ENCODE measurements around the gene RNF13. TPM values are rescaled to one million over a fixed set of nuclear protein-coding genes. Genes with fewer than 3 reads are reported as not detected.
"Not testable (repeated sequence)": the region's sequence is repeated elsewhere in the genome, so short reads cannot be mapped to it uniquely, and the experiment has no call there.

The RNF13 gene
- total RNA-seq, 1 experiment from 2014 or later: 108 TPM

GRCh38 chr3:149970716-149971402, 157.8 kb downstream of the RNF13 start, which contains the start of gene PFN2:
Gene PFN2 (minus strand): TSS chr3:149970895. CDS start chr3:149970856, 39 bp downstream.
- H3K4me3 Mint-ChIP-seq (ENCODE audit: low read depth, unreplicated experiment): peak within 1 kb of the TSS; percentile 80
- DNase-seq: peak; percentile 89
- no TSS peak for BruUV-seq (replicated peaks)
- TF ChIP-seq, protein P1, sequence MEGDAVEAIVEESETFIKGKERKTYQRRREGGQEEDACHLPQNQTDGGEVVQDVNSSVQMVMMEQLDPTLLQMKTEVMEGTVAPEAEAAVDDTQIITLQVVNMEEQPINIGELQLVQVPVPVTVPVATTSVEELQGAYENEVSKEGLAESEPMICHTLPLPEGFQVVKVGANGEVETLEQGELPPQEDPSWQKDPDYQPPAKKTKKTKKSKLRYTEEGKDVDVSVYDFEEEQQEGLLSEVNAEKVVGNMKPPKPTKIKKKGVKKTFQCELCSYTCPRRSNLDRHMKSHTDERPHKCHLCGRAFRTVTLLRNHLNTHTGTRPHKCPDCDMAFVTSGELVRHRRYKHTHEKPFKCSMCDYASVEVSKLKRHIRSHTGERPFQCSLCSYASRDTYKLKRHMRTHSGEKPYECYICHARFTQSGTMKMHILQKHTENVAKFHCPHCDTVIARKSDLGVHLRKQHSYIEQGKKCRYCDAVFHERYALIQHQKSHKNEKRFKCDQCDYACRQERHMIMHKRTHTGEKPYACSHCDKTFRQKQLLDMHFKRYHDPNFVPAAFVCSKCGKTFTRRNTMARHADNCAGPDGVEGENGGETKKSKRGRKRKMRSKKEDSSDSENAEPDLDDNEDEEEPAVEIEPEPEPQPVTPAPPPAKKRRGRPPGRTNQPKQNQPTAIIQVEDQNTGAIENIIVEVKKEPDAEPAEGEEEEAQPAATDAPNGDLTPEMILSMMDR (IDR thresholded peaks at IDR 0.05; ENCODE audit: unreplicated experiment): no peak
- intact Hi-C loops (cut with micrococcal nuclease; ENCODE audit: unreplicated experiment): no loop called here
- H3K9me3 Mint-ChIP-seq (ENCODE audit: low read depth, unreplicated experiment): no peaks in the 10 kb centered on the region
- H3K4me1 Mint-ChIP-seq (ENCODE audit: low read depth, unreplicated experiment): peaks cover 25% of the 10 kb centered on the region
- no peaks in the 10 kb centered on the region for H3K27me3 Mint-ChIP-seq (ENCODE audit: unreplicated experiment)
- peak within 1 kb of the TSS; percentile 89 for H3K27ac Mint-ChIP-seq (ENCODE audit: unreplicated experiment)
- peaks cover 61% of the 10 kb centered on the region for H3K36me3 Mint-ChIP-seq (ENCODE audit: insufficient read depth, unreplicated experiment)
- CTCF ChIA-PET: interaction anchor here (0.6 to 3.4 kb wide), 4 partner anchors 10 to 517 kb away, joined by 3 to 28 read pairs (median 6); no protein-coding TSS in a partner anchor

GRCh38 chr3:149971403-149972075, 158.5 kb downstream of the RNF13 start:
- TF ChIP-seq, protein P1 (IDR thresholded peaks at IDR 0.05; ENCODE audit: unreplicated experiment): no peak
- intact Hi-C loops (cut with micrococcal nuclease; ENCODE audit: unreplicated experiment): no loop called here
- H3K4me3 Mint-ChIP-seq (ENCODE audit: low read depth, unreplicated experiment): peak overlapping the region; percentile 80
- peaks cover 18% of the 10 kb centered on the region for H3K4me1 Mint-ChIP-seq (ENCODE audit: low read depth, unreplicated experiment)
- CTCF ChIA-PET: interaction anchor here (0.6 to 3.4 kb wide), 3 partner anchors 103 to 517 kb away, joined by 3 to 28 read pairs (median 9); no protein-coding TSS in a partner anchor
- peak overlapping the region; percentile 89 for H3K27ac Mint-ChIP-seq (ENCODE audit: unreplicated experiment)
- H3K36me3 Mint-ChIP-seq (ENCODE audit: insufficient read depth, unreplicated experiment): peaks cover 54% of the 10 kb centered on the region
- TSS peak; percentile 63 for BruUV-seq (replicated peaks)
- no peak for DNase-seq
- H3K27me3 Mint-ChIP-seq (ENCODE audit: unreplicated experiment): no peaks in the 10 kb centered on the region
- no peaks in the 10 kb centered on the region for H3K9me3 Mint-ChIP-seq (ENCODE audit: low read depth, unreplicated experiment)

DNA sequence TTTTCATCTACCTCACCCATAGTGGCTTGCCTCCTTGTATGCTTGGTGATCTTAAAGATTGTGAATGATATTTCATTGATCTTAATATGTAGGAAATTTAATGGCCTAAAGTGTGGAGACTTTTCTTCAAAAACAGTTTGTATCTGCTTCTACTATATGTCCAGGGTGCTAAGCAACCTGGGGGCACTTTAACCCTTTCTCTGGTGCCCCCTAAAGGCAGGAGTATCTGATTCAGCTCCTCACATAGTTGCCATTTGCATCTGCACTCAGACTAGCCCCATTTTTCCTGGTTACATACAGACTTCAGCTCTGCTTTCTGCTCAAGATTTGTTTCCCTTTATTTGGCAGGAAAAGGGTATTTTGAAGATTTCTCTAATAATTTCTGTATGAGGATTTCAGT, 162.9 kb downstream of the RNF13 start:
- Mint-ChIP-seq H3K4me3 (ENCODE audit: low read depth, unreplicated experiment) (no peak overlapping the region), H3K36me3 (ENCODE audit: insufficient read depth, unreplicated experiment) (peaks cover 13% of the 10 kb centered on the region), H3K27ac (ENCODE audit: unreplicated experiment) (no peak overlapping the region), H3K4me1 (ENCODE audit: low read depth, unreplicated experiment) (peaks cover 7% of the 10 kb centered on the region), H3K27me3 (ENCODE audit: unreplicated experiment) (no peaks in the 10 kb centered on the region), H3K9me3 (ENCODE audit: low read depth, unreplicated experiment) (no peaks in the 10 kb centered on the region)
- BruUV-seq (replicated peaks): no TSS peak
- CTCF ChIA-PET: no interaction called here
- intact Hi-C loops (cut with micrococcal nuclease; ENCODE audit: unreplicated experiment): no loop called here
- TF ChIP-seq, protein P1 (IDR thresholded peaks at IDR 0.05; ENCODE audit: unreplicated experiment): no peak
- no peak for DNase-seq

DNA sequence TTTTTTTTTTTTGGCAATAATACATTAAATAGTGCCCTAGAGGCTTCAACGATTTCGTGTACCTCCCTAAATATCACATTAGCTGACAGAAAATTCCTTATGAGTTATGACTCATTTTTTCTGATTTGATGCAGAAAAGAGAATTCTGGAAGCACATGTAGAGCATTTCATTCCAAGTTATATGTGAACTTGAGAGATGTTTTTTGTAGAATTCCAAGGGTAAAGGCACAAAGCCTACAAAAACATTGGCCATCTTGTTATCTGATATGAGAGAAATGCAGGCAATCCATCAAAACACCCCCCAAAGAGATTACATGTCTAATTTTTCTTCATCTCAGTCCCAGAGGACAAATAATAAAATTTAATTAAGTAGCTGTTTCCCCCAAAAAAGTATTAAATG, 164.4 kb downstream of the RNF13 start:
- no peaks in the 10 kb centered on the region for H3K9me3 Mint-ChIP-seq (ENCODE audit: low read depth, unreplicated experiment)
- CTCF ChIA-PET: interaction anchor here (0.6 kb wide), 1 partner anchor 24 kb away, joined by 3 read pairs; no protein-coding TSS in a partner anchor
- H3K27ac Mint-ChIP-seq (ENCODE audit: unreplicated experiment): no peak overlapping the region
- no peaks in the 10 kb centered on the region for H3K27me3 Mint-ChIP-seq (ENCODE audit: unreplicated experiment)
- intact Hi-C loops (cut with micrococcal nuclease; ENCODE audit: unreplicated experiment): no loop called here
- no peaks in the 10 kb centered on the region for H3K36me3 Mint-ChIP-seq (ENCODE audit: insufficient read depth, unreplicated experiment)
- no peak for DNase-seq
- no peaks in the 10 kb centered on the region for H3K4me1 Mint-ChIP-seq (ENCODE audit: low read depth, unreplicated experiment)
- TF ChIP-seq, protein P1 (IDR thresholded peaks at IDR 0.05; ENCODE audit: unreplicated experiment): no peak
- H3K4me3 Mint-ChIP-seq (ENCODE audit: low read depth, unreplicated experiment): no peak overlapping the region
- no TSS peak for BruUV-seq (replicated peaks)

- BruUV-seq (replicated peaks); H3K27ac Mint-ChIP-seq (ENCODE audit: unreplicated experiment); H3K4me3 Mint-ChIP-seq (ENCODE audit: low read depth, unreplicated experiment); H3K9me3 Mint-ChIP-seq (ENCODE audit: low read depth, unreplicated experiment); DNase-seq; H3K27me3 Mint-ChIP-seq (ENCODE audit: unreplicated experiment); H3K36me3 Mint-ChIP-seq (ENCODE audit: insufficient read depth, unreplicated experiment); H3K4me1 Mint-ChIP-seq (ENCODE audit: low read depth, unreplicated experiment); intact Hi-C loops (cut with micrococcal nuclease; ENCODE audit: unreplicated experiment): not testable (repeated sequence)
- CTCF ChIA-PET: interaction anchor here (1.2 kb wide), 1 partner anchor 202 kb away, joined by 3 read pairs; no protein-coding TSS in a partner anchor
These were observed 169.0 kb downstream of the RNF13 start for GRCh38 chr3:149981979-149982378.

DNA sequence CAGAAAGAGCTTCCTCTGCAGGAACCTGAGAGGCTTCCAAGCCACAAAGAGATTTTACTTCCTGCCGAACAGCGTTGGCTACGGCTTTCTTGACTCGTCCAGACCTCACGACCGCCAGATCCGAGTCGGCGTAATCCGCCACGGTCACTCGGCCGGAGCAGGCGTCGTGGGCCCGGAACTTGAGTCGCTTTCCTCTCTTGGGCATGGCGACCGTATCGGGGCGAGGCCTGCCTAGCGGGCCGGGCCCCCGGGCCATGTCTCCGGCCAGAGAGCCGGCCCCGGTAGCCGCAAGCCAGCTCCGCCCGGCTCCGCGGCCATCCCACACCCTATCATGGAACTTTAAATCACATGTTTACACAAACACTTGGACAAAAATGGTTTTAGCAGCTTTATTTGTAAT, 170.0 kb downstream of the RNF13 start:
- BruUV-seq (replicated peaks); intact Hi-C loops (cut with micrococcal nuclease; ENCODE audit: unreplicated experiment); DNase-seq; H3K4me1 Mint-ChIP-seq (ENCODE audit: low read depth, unreplicated experiment); H3K36me3 Mint-ChIP-seq (ENCODE audit: insufficient read depth, unreplicated experiment); H3K27me3 Mint-ChIP-seq (ENCODE audit: unreplicated experiment); CTCF ChIA-PET; H3K4me3 Mint-ChIP-seq (ENCODE audit: low read depth, unreplicated experiment); H3K27ac Mint-ChIP-seq (ENCODE audit: unreplicated experiment); H3K9me3 Mint-ChIP-seq (ENCODE audit: low read depth, unreplicated experiment): not testable (repeated sequence)
